Hepatocyte (in vitro differentiated cells): Measurements from ENCODE around the gene TMC1.

Experiments
- EZH2 ChIP-seq: fragments of 200-600 bp; sonication (generic); IDR thresholded peaks from 2 replicates; pipeline ENCODE4 v1.6.1; 2016; ENCODE audit warnings: antibody characterized with exemption, mild to moderate bottlenecking, borderline replicate concordance
- TF ChIP-seq, protein P1 (sequence below): fragments of 200-600 bp; sonication (generic); IDR thresholded peaks from 2 replicates; pipeline ENCODE4 v1.5.1; 2016; ENCODE audit warnings: antibody characterized with exemption, mild to moderate bottlenecking; ENCODE audit not compliant: poor library complexity

DNA sequence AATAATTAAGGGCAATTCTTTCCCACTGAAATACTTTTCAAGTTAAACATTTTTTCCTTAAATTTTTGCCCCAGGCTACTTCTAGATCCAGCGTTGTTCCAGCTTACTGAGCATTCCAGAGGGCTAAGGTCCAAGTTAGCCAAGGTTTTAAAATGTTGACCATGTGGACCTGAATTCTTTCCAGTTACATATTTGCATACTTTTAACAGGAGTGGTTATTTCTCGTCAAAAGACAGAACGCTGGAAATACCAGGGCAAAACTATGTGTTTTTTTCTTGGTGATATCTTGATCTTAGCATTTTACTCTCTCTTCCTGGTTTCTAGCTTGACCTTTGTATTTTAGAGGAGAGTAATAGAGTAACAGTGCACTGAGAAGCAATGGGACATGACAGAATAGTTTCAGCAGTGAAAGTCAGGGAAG, 32.8 kb downstream of the TMC1 start:
- TF ChIP-seq, protein P1, sequence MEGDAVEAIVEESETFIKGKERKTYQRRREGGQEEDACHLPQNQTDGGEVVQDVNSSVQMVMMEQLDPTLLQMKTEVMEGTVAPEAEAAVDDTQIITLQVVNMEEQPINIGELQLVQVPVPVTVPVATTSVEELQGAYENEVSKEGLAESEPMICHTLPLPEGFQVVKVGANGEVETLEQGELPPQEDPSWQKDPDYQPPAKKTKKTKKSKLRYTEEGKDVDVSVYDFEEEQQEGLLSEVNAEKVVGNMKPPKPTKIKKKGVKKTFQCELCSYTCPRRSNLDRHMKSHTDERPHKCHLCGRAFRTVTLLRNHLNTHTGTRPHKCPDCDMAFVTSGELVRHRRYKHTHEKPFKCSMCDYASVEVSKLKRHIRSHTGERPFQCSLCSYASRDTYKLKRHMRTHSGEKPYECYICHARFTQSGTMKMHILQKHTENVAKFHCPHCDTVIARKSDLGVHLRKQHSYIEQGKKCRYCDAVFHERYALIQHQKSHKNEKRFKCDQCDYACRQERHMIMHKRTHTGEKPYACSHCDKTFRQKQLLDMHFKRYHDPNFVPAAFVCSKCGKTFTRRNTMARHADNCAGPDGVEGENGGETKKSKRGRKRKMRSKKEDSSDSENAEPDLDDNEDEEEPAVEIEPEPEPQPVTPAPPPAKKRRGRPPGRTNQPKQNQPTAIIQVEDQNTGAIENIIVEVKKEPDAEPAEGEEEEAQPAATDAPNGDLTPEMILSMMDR: no peak
- no peak for TF ChIP-seq EZH2
